ENCODE measurements around the gene SPANXC. TPM values are rescaled to one million over a fixed set of nuclear protein-coding genes. Genes with fewer than 3 reads are reported as not detected.
"Not testable (repeated sequence)": the region's sequence is repeated elsewhere in the genome, so short reads cannot be mapped to it uniquely, and the experiment has no call there.

SPANXC gene
- total RNA-seq (2014; rRNA removed) = not detected in 2 replicates
- 0.52 TPM for polyA plus RNA-seq (2012)

GRCh38 chrX:141242417-141242816 is at the start of gene SPANXC:
Gene SPANXC, minus strand, starts transcription at chrX:141242517. Its CDS starts 60 bp downstream, at chrX:141242457.
- DNase-seq (ENCODE audit: low read depth) = not testable (repeated sequence)

GRCh38 chrX:141279476-141279875 is 37.2 kb upstream of the SPANXC start:
- DNase-seq (ENCODE audit: low read depth) = no peak

- DNase-seq (ENCODE audit: low read depth) = peak; percentile 18
These were observed 36.0 kb upstream of the SPANXC start for GRCh38 chrX:141278306-141278705.

GRCh38 chrX:141258080-141258479 is 15.8 kb upstream of the SPANXC start:
- DNase-seq (ENCODE audit: low read depth) = no peak

GRCh38 chrX:141221611-141222010 is 20.7 kb downstream of the SPANXC start:
- DNase-seq (ENCODE audit: low read depth) = no peak

GRCh38 chrX:141220342-141221008 is 21.8 kb downstream of the SPANXC start:
- peak; percentile 76 for DNase-seq (ENCODE audit: low read depth)

- DNase-seq (ENCODE audit: low read depth) = peak; percentile 14
These were observed 28.1 kb downstream of the SPANXC start for GRCh38 chrX:141214196-141214595.

- DNase-seq (ENCODE audit: low read depth) = no peak
These were observed 40.4 kb downstream of the SPANXC start for GRCh38 chrX:141201962-141202361.

Other genes starting within 250 kb of the SPANXC start
- not detected in 2 replicates for gene SPANXB1, start 239.9 kb downstream of the SPANXC start, total RNA-seq (2014; rRNA removed)
- gene LDOC1, start 65.4 kb downstream of the SPANXC start, total RNA-seq (2014; rRNA removed) = 8.8 and 9.0 TPM in 2 replicates